ENCODE measurements around the gene PPP1CC. TPM values are rescaled to one million over a fixed set of nuclear protein-coding genes. Genes with fewer than 3 reads are reported as not detected.
"Not testable (repeated sequence)": the region's sequence is repeated elsewhere in the genome, so short reads cannot be mapped to it uniquely, and the experiment has no call there.

PPP1CC gene
- total RNA-seq, 1 donor from 2014 or later: 83.7 TPM

DNA sequence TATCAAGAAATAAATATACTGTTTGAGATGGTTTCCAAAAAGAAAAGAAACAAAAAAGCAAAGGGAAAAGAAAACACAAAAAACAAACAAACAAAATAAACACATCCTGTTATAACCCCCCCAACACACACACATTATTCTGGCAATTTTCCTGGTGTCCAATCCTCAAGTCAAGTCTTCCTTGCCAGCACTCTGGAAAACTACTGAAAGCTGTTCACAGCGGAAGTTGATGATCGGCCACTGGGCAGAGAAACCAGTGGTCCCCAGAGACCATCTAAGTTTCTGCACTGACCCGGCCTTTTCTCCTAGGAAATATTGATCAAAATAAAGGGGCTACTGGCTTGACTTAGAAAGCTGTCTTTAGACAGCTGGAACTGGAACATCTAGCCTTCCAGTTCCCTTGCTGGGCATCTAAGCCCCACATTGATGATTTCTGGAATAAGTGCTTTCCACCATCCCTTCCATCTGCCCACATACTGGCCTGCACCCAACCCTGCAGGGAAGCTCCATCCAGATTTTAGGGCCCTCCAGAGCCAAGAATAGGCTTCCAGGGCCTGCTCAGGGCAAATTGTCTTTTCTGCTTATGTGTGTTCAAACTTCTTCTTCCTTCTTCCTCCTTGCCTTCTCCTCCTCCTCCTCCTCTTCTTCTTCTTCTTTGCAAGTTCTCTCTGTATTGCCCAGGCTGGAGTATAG lies 11.6 kb upstream of the PPP1CC start:
- DNase-seq (ENCODE audit: low read depth): no peak

DNA sequence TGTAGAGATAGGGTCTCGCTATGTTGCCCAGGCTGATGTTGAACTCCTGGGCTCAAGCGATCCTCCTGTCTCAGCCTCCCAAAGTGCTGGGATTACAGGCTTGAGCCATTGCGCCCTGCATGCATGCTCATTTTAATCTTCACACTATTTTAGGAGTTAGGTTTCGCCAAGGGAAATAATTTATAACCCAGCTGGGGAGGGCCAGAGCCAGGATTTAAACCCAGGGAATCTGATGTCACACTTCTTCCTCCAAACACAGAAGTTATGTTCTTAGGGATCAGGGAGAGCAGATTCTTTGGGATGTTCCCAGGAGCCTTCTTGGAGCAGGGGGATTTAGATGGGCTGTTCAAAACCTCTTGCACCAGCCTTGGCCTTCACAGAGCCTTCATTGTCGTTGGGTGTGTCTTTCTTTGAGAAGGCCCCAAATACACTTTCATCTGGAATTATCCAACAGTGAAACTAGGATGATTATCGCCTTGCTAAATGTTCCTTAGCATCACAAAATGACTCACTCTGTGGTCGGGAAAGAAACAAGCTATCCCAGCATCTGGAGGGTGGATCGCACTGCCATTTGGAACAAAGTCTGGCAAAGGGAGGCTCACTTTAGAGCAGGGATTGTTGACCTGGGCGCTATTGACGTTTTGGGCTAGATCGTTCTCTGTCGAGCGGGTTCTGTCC lies 8.2 kb upstream of the PPP1CC start:
- DNase-seq (ENCODE audit: low read depth): no peak

DNA sequence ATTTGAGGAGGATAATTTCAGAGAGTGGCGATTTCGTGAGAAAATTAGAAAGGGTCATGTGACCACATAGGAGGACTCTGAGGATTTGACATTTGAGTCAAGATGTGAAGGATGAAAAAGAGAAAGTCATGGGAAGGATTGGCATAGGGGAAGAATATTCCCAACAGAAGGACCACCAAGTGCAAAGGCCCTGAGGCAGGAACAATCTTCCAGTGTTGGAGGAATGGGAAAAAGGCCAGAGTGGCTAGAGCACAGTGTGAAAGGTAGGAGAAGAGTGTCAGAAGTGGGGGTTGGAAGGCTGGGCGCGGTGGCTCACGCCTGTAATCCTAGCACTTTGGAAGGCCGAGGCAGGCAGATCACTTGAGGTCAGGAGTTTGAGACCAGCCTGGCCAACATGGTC lies 3.9 kb upstream of the PPP1CC start:
- DNase-seq (ENCODE audit: low read depth): no peak

DNA sequence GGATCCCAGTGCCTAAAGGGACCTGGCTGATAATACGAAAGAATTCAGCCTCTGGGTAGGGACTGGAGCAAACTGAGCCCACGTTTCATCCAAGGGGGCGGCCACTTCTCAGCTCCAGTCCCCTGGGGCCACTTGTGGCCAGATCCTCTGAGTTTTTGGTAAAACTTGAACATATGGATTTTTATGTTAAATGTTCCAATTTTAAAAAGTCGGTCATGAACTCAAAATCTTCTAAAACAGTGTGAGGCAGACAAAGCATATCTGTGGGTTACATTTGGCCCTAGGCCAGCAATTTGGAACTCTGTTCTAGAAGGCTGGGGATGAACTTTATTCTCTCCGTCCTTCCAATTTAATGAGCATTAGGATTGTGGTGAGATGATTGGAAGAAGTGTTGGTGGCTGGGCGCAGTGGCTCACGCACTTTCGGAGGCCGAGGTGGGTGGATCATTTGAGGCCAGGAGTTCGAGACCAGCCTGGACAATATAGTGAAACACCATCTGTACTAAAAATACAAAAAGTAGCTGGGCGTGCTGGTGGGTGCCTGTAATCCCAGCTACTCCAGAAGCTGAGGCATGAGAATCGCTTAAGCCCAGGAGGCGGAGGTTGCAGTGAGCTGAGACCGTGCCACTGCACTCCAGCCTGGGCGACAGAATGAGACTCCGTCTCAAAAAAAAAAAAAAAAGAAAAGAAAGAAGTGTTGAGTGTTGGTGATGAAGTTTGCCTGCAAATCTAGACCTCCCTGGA lies 3.0 kb upstream of the PPP1CC start:
- DNase-seq (ENCODE audit: low read depth): no peak

DNA sequence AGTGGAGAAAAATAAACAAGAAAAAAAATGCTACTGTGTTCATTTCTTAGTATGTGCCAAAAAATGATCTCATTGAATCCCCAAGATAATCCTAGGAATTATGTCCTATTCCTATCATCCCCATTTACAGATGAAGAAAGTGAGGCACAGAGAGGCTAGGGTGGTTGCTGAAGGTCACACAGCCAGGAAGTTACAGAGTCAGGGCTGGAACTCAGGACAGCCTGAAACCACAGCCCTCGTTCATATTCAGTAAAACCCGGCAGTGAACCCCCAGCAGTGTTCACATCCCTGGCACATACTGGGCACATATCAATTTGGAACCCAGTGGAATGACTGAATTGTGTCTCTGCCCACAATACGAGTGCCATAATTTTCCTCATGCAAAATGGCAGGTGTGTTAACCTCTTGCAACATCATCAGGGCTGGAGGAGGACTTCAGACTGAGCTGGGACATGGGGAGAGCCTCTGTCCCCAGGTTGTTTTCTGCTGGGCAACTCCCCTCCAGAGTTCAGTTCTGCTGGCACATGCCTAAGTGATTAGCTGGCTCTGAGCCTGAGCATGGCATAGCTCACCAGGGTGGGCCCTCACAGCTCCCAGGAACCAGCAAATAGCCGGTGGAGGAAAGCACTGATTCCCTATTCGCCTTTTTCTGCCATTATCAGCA lies 2.0 kb upstream of the PPP1CC start:
- DNase-seq (ENCODE audit: low read depth): peak; percentile 59

DNA sequence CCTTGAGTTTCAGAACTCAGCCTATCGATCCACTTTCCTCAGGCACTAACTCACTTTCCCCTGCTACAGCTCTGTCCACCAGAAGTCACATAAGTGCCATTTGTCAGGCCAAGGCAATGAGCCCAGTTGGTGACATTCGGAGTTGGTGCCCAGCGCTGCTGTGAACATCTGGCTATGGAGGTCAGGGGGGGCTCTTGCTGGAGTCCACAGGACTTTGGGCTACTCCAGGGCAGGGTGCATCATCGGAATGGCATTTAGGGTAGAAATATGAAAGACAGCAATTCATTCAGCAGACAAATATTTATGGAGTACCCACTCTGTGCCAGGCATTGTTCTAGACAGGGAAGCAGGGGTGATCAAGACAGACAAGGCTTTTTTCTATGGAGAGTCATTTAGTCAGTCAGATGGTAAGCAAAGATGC lies 1.5 kb upstream of the PPP1CC start:
- no peak for DNase-seq (ENCODE audit: low read depth)

DNA sequence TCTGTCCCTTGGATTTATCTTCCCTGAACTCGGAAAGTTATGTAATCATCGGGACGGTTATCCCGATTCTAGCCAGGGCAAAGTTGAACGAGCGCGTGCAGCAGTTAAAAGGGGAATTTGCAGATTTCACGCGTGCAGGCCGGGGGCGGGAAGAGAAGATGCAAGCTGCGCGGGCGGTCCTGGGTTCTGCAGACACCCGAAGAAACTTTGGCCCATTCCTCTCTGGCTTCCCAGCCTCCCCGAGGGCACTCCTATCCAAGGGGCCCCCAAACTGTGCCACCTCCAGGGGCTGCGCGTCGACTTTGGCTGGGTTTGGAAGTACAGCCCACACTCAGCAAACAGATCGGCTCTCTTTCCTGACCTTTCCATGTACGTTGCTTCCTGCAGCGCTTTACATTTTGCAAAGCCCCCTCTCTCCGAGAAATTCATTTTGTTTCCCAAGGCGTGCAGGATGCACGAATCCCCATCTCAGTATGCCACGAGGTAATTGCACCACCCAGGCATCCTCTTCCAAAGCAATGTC lies 941 bp upstream of the PPP1CC start:
- peak; percentile 17 for DNase-seq (ENCODE audit: low read depth)

DNA sequence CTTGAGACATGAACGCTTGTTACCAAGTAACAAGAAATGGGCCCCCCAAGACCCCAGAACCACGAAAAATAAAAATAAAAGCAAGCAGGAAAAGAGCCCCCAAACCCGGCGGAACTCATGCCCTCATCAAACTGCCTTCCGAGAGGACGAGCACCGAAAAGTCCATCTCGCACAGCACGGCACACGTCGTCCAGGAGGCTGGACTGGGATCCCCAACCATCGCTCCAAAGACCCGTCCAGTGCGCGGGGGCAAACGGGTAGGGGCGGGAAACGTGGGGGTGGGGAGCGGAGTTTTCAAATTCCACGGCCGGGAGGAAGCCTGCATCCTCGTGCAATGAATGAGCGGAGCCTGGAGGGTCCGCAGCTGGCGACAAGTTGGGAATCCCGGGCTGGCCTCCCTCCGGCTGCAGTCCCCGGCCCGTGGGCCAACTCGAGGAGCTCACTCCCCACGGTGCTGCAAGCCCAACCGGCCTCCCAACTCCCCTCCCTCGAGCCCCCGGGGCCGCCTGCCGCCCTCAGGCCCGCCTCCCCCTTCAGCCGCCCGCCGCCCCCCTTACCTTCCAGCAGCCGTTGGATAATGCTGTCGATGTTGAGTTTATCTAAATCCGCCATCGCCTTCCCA lies 484 bp downstream of the PPP1CC start:
- no peak for DNase-seq (ENCODE audit: low read depth)

DNA sequence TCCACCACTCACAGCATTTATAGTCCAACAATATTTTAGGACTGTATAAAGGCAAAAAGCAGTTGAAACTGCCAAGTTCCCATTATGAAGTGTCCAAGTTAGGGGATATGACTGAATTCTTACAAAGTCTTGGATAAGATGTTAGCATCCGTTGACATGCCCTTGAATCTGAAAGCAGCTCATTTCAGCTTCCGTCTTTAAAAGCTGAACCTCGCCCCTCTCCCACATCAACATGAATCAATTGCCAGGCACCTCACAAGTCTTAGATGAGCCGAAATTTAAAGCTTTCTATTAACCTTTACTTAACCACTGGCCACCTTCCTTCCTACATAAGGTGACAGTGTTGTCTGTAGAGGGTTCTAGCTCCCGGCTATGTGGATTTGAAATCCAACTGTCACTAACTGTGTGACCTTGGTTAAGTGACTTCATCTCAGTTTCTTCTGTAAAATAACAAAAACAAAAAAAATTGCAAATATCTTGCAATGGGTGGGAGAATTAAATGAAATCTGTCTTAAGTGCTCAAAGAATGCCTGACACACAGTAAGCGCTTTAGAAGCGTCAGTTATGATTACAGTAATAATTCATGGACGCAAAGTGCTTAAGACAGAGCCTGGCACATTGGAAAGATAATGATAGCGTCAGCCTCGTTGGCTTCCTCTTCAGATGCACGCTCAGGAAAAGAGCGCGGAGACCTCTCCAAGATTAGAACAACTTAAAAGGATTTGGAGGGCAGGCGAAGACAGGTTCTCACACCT lies 1.2 kb downstream of the PPP1CC start:
- peak; percentile 20 for DNase-seq (ENCODE audit: low read depth)

DNA sequence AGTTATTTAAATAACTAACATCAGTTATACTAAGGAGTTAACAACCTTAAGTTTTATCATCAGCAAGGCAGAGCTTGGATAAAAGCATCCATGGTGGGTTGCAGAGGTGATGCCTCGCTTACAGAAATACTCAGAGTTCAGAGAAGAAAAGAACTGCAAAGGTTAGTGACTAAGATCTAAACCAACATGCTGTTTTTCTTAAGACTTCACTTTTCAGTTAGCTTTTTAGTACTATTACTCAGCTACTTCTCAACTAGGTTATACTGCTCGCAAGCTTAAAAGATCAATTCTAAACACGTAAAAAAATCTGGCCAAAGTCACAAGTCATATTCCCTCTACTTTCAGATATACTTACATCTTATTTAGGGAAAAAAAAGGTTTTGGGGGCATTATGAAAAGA lies 2.8 kb downstream of the PPP1CC start:
- peak; percentile 17 for DNase-seq (ENCODE audit: low read depth)

DNA sequence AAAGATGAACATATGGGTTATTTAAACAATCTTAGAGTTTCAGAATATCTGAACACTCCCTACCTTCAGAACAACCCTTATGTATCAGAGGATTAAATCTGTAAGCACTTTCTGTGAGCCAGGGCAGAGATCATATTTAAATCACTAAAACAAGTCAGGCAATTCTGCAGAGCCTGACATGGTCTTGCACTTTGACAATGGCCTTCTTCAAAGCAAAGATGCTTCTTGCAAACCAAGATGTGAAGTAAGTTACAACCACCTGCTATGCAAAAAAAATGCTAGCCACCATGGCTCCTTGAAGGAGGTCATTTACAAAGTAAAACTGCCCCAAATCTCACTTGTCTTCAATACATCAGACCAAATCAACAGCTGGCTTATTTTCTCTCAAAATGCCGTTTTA lies 3.2 kb downstream of the PPP1CC start:
- DNase-seq (ENCODE audit: low read depth): peak; percentile 13

DNA sequence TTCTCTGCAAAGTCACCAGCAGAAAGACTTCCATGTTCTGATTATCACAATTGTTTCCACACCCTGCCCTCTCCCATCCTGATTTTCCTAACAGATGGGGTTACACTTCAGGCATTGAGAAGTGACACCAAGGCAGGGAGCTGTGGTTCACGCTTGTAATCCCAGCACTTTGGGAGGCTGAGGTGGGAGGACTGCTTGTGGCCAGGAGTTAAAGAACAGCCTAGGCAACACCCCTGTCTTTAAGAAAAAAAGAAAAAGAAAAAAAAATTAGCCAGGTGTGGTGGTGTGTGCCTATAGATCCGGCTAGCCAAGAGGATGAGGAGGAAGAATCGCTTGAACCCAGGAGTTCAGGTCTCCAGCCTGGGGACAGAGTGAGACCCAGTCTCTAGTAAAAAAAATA lies 5.2 kb downstream of the PPP1CC start:
- no peak for DNase-seq (ENCODE audit: low read depth)

DNA sequence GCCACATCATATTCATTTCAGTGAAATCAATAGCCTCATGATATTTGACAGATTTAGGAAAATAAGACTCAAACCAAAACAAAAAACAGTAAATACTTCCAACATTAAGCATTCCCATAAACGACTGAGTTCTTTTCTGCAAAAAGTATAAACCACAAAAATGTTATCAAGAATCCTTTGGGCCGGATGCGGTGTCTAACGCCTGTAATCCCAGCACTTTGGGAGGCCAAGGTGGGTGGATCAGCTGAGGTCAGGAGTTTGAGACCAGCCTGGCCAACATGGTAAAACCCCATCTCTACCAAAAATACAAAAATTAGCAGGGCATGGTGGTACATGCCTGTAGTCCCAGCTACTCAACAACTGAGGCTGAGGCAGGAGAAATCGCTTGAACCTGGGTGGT lies 5.7 kb downstream of the PPP1CC start:
- DNase-seq (ENCODE audit: low read depth): not testable (repeated sequence)

DNA sequence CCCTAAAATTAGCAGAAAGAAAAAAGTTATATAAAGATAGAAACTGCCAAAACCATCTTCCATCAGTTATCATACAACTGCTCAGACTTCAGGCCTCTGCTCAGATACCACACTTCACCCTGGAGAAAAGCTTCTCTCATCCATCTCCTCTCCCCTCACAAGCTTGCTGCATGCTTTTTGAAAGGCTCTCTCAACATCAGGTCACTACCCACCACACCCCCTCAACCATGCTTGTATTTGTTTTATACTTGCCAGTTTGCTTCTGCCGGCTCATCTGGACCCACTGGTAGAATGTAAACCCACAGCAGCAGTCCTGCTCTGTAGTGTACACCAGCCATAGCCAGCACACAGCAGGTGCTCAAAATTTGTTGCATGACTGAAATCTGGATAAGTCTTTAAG lies 8.8 kb downstream of the PPP1CC start:
- no peak for DNase-seq (ENCODE audit: low read depth)

DNA sequence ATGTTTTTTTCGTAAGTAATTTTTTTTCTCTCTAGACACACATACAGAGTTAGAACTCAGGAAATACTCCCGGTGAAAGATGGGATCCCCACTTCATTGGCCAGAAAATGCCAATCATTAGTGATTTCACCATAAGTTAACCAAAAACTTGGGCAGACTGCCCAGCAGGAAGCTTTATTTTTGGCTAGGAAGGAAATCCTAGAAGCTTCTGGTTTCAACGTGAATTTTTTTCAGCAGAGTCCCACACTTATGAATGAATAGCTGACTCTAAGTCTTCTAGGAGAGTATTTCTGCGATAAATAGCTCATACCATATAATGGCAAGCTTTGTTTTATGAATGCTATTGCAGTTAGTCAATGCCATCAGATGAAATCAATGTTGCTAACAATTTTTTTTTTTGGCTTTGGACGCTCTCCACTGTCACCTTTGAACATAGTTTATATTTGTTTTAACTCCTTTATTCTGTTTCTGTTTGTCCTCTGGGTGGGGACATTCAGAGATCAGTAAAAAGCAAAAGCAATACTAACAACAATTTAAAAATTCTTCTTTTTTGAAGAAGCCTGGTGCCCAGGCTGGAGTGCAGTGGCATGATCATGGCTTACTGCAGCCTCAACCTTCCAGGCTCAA lies 9.5 kb downstream of the PPP1CC start:
- peak; percentile 19 for DNase-seq (ENCODE audit: low read depth)

DNA sequence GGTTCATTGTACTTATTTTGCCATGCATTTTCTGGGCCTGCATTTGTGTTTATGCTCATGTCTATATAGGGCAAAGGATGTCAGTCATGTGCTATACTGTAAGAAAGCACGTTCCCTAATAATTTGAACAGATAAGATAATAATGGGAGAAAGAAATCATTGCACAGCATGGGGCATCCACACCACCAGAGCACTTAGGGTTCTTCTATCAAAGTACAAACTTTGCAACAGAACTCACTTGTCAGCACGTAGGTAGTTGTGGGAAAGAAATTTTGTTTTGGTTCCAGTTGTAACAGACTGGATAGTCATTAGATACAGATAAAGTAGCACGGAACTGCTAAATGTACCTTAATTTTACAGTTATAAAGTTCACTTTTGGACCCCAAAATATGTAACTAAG lies 10.1 kb downstream of the PPP1CC start:
- no peak for DNase-seq (ENCODE audit: low read depth)

DNA sequence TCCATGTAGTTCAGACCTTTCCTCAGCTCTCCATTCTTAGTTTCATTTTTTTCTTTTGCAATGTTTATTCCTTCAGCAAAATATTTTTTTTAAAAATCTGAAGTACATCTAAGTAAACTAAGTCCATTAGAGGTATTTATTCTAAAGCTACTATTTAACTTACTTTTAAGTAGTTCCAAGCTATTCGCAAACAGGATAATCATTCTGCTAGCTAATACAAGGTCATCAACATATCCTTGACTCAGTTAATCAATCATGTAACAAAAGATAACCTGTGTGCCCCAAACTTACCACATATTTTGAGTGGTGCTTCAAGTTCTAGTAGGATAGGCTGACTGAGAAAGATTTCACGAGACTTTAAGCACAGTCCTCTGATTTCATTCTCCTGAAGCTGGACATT lies 11.2 kb downstream of the PPP1CC start:
- no peak for DNase-seq (ENCODE audit: low read depth)

DNA sequence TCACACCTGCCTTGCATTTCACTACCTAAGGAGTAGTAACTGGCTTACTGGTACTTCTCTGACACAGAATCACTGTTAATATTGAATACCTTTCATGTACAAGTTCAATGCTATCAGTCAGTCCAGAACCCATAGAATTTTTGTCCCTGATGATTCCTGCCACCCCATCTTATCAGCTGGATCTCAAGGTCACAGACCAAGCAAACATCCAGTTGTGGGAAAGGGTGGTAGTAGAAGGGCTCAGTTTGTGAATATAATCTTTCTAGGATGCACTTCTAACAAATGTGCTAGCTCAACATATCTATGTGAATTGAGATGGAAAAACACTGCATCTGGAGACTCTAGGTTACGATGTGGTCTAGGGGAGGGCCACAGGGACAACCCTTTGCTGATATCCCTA lies 14.1 kb downstream of the PPP1CC start:
- DNase-seq (ENCODE audit: low read depth): no peak

DNA sequence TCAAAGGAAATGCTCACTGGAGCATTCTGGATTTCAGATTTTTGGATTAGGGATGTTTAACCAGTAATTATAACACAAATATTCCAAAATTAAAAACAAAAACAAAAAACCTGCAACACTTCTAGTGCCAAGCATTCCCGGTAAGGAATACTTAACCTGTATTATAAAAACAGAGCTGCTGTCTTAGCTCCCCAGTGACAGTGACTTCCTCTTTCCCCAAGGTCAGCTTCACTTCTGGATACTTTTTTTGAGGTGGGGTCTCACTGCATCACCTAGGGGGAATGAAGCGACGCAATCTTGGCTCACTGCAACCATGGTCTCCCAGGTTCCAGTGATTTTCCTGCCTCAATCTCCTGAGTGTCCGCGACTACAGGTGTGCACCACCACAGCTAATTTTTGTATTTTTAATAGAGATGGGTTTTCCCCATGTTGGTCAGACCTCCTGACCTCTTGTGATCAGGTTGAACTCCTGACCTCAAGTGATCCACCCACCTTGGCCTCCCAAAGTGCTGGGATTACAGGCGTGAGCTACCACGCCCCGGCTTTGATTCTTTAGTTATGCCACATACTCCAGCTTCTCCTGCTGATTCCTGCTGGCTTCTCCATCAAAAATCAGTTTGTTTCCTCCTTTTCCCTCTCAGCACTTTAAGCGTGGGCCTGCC lies 15.9 kb downstream of the PPP1CC start:
- no peak for DNase-seq (ENCODE audit: low read depth)

DNA sequence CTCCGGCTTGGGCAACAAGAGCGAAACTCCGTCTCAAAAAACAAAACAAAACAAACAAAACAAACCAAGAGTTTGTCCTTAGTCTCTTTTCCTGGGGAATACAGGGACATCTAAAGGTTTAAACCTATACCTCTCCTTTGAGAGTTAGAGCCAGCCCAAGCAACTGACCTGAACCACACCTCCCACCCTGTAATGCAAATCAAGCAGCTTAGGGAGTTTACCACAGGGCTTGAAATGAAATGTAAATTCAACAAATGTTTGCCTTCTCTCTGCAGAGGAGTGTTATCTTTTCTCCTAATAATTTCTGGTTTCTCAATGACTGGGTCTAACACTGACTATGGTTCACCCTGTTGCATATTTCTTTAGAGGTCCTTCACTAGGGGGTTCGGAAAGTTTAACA lies 16.7 kb downstream of the PPP1CC start:
- no peak for DNase-seq (ENCODE audit: low read depth)
